ENCODE results near the gene CCDC110.

Gene CCDC110

DNA sequence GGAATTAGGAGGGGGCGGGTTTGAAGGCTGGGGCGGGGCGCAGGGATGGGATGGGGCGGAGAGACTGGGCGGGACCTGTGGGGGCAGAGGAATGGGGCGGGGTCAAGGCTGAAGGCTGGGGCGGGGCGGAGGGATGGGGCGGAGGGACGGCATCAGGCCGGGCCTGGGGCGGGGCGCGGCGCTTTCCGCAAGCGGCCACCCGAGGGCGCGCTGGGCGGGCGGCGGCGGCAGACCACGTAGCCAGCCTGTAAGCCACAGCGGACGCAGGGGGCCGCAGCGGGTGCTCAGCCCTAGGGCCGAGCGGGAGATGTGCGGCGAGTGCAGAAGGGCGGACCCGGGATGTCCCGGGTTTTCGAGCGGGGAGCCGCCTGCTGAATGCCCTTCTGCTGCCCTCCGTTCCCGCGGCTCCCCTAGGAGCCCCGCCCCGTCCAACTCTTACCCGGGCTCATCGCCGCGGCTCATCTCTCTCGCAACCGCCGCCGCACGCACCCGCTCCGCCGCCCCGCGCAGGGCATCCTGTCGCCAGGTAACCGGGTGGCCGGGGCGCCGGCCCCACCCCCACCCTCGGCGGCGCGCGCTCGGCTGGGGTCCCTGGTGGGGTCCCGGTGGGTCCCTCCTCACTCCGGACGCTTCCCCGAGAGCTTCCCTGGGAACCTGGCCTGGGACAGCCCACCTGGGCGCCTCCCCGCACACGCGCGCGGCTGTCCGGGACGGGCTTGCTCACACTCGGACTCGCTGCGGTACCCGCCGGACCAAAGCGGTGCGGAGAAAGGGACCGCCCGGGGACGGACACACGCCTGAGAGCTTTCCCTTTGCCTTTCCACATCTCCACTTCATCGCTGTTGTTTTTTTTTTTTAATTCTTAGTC, at the start of gene CCDC110:
Gene CCDC110, minus strand, starts transcription at position 499 of the 868 bp plus-strand sequence. Its CDS starts 50 bp downstream, at position 449.
- ChIA-PET CTCF (interaction anchor here (0.7 to 4.1 kb wide), 8 partner anchors 9 to 126 kb away, joined by 3 to 40 read pairs (median 4); partner anchors contain the start of gene UFSP2), POLR2A (interaction anchor here (0.5 to 0.9 kb wide), 3 partner anchors 46 to 258 kb away, joined by 3 to 6 read pairs (median 3); partner anchors contain the start of gene UFSP2)
- TF ChIP-seq, protein P1, sequence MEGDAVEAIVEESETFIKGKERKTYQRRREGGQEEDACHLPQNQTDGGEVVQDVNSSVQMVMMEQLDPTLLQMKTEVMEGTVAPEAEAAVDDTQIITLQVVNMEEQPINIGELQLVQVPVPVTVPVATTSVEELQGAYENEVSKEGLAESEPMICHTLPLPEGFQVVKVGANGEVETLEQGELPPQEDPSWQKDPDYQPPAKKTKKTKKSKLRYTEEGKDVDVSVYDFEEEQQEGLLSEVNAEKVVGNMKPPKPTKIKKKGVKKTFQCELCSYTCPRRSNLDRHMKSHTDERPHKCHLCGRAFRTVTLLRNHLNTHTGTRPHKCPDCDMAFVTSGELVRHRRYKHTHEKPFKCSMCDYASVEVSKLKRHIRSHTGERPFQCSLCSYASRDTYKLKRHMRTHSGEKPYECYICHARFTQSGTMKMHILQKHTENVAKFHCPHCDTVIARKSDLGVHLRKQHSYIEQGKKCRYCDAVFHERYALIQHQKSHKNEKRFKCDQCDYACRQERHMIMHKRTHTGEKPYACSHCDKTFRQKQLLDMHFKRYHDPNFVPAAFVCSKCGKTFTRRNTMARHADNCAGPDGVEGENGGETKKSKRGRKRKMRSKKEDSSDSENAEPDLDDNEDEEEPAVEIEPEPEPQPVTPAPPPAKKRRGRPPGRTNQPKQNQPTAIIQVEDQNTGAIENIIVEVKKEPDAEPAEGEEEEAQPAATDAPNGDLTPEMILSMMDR (IDR thresholded peaks at IDR 0.05; ENCODE audit: control extremely low read depth, extremely low read depth, low read depth, missing control alignments): peak; percentile 81
- peak; percentile 100 for DNase-seq (ENCODE audit: extremely low spot score)

DNA sequence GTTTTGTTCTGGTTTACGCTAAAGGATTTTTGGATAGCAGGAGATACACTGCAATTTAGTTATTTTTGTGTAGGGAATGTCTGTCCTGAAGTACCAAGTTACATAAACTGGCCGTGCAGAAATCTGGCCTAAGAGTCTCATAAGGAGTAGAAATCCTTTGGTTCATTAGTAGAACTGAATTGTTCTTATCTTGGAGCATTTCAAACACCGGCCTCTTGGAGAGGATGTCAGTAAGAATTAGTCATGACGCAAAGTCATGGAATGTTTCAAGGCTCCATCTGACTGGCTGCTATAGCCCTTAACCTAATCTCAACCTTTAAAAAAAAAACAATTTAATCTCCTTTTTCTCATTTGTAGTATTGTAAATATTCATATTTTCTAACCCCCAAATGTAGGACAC, 48.6 kb upstream of the CCDC110 start:
- ChIA-PET POLR2A (no interaction called here), CTCF (interaction anchor here (1.9 kb wide), 1 partner anchor 16 kb away, joined by 4 read pairs; no protein-coding TSS in a partner anchor)
- DNase-seq (ENCODE audit: extremely low spot score): no peak
- TF ChIP-seq, protein P1 (IDR thresholded peaks at IDR 0.05; ENCODE audit: control extremely low read depth, extremely low read depth, low read depth, missing control alignments): no peak

DNA sequence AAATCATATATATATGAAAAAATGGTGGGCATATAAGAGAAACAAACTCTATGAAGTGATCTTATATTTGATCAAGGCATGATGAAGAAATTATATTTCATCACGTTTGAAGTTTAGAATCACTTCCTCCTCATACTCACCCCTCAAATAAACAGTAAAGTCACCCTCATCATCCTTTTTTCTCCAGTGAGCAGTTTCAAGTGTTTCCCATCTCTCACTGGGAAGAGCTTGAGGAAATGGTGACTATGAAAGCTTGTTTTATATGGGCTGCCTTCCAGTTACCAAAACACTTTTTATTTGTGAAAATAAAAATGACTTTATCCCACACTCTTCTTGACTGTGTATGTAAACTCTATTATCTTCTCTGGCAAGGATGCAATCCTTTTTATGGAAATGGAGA, 47.0 kb upstream of the CCDC110 start:
- POLR2A ChIA-PET: no interaction called here
- DNase-seq (ENCODE audit: extremely low spot score): no peak
- TF ChIP-seq, protein P1 (IDR thresholded peaks at IDR 0.05; ENCODE audit: control extremely low read depth, extremely low read depth, low read depth, missing control alignments): no peak
- CTCF ChIA-PET: interaction anchor here (0.7 to 1.9 kb wide), 4 partner anchors 8 to 45 kb away, joined by 3 to 7 read pairs (median 4); no protein-coding TSS in a partner anchor

DNA sequence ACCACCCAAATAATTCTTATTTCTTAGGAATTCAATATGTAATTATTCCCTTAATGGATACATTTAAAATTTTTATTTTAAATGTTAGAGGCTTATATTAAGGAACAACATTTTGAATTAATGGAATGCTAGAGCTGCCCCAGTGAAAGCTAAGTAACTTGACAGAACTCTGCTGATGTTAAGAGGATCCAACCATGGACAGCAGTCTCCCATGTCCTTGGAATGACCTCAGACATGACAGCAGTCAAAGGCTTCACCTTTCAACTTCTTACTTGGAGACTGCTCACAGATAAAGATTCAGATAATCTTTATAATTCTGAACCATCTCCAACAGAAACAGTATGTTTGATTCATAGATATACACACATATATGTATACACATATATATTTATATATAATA, 46.5 kb upstream of the CCDC110 start:
- no peak for DNase-seq (ENCODE audit: extremely low spot score)
- CTCF ChIA-PET: interaction anchor here (0.9 to 1.9 kb wide), 3 partner anchors 10 to 45 kb away, joined by 3 to 7 read pairs (median 4); no protein-coding TSS in a partner anchor
- TF ChIP-seq, protein P1 (IDR thresholded peaks at IDR 0.05; ENCODE audit: control extremely low read depth, extremely low read depth, low read depth, missing control alignments): no peak
- POLR2A ChIA-PET: no interaction called here

DNA sequence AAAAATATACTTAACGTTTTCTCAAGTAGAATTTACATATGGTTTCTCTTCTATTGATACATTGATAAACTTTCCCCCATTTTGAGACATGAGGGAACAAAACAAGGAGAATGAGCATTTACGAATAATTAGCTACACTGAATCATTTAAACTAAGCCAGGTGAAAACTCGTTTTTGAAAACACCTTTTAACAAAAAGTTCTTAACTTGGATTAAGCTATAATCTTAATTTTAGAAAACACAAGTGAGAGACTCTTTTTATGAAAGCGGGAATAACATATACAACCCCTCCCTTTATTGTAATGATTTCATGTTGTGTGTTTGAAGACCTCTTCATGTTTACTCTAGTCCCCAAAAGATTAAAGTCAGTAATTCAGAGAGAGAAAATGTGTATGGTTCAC, 43.7 kb upstream of the CCDC110 start:
- ChIA-PET CTCF (interaction anchor here (0.7 to 1.9 kb wide), 4 partner anchors 11 to 82 kb away, joined by 3 to 9 read pairs (median 4); no protein-coding TSS in a partner anchor), POLR2A (no interaction called here)
- TF ChIP-seq, protein P1 (IDR thresholded peaks at IDR 0.05; ENCODE audit: control extremely low read depth, extremely low read depth, low read depth, missing control alignments): no peak
- no peak for DNase-seq (ENCODE audit: extremely low spot score)

DNA sequence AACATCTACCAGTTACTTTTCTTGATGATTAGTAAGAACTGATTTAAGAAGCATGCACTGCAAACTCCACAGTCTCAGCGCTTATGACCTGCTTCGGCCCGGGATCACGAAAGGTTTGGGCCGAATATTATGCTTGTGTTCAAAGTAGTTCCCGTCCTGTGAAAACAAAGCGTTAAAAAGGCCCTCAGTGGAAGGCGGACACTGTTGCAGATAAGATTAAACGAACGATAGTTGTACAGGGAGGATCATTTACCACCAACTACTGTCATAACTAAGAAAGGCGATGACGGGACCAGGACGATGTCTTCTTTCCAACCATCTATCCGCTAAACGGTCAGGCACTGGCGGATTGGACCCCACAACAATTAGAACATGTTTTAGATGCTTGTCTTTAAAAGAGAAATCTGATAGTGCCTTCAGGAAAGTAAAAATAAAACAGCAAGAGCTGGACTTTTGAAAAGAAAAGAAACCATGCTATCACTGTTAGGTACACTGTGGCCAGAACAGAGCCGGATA, 42.7 kb upstream of the CCDC110 start:
- ChIA-PET POLR2A (no interaction called here), CTCF (interaction anchor here (0.8 to 2.2 kb wide), 6 partner anchors 12 to 84 kb away, joined by 3 to 9 read pairs (median 4); no protein-coding TSS in a partner anchor)
- TF ChIP-seq, protein P1 (IDR thresholded peaks at IDR 0.05; ENCODE audit: control extremely low read depth, extremely low read depth, low read depth, missing control alignments): no peak
- no peak for DNase-seq (ENCODE audit: extremely low spot score)

All from GM10248 (cell line).